Prostate gland (tissue), 2 donors: ENCODE measurements around the gene NAV2. TPM values are rescaled to one million over a fixed set of nuclear protein-coding genes. Genes with fewer than 3 reads are reported as not detected.

Experiments used
- DNase-seq: peaks from one replicate; pipeline ENCODE4 v3.0.0-alpha.2; 2019; ENCODE audit warnings: low spot score
- H3K27ac ChIP-seq, 2 donors: fragments of 200-600 bp; sonication (generic); 2 replicates each; pipeline ENCODE4 v1.5.1; 2017 to 2019
- H3K27me3 ChIP-seq: fragments of 200-600 bp; sonication (generic); replicated peaks from 2 replicates; pipeline ENCODE4 v1.5.1; 2019; ENCODE audit not compliant: insufficient read depth
- H3K36me3 ChIP-seq, 2 donors: fragments of 200-600 bp; sonication (generic); 1 replicate in 1 of 2; 2 replicates in 1 of 2; pipeline versions ENCODE4 v1.5.1 to v1.8.1; 2017 to 2019
- H3K4me1 ChIP-seq: fragments of 200-600 bp; sonication (generic); replicated peaks from 2 replicates; pipeline ENCODE4 v1.5.1; 2019
- H3K4me3 ChIP-seq, 2 donors: fragments of 200-600 bp; sonication (generic); 2 replicates each; pipeline ENCODE4 v1.5.1; 2017 to 2019
- H3K9me3 ChIP-seq: fragments of 200-600 bp; sonication (generic); 2 replicates; pipeline ENCODE4 v1.5.1; 2017
- CTCF ChIP-seq, 4 experiments: fragments of 200-600 bp in 2 of 4; fragments of 450-650 bp in 2 of 4; sonication (generic) in 2 of 4; IDR thresholded peaks; 1 replicate in 3 of 4; 2 replicates in 1 of 4; pipeline ENCODE4 v1.5.1; 2016 to 2019; ENCODE audit warnings: antibody characterized with exemption in 4 of 4, mild to moderate bottlenecking in 2 of 4, moderate library complexity in 2 of 4
- POLR2A ChIP-seq: fragments of 450-650 bp; IDR thresholded peaks from one replicate; pipeline ENCODE4 v1.6.1; 2016; ENCODE audit warnings: antibody characterized with exemption, mild to moderate bottlenecking
- POLR2AphosphoS5 ChIP-seq: sonication (generic); formaldehyde crosslinking; IDR thresholded peaks from one replicate; pipeline ENCODE4 v1.6.1; 2017; ENCODE audit warnings: antibody characterized with exemption
- WGBS: methylation state at CpG from one replicate; pipeline ENCODE4 v1.1.5; 2018; 5-methylcytosine and 5-hydroxymethylcytosine counted together
- intact Hi-C: fragments of 100-400 bp; cut with DNase I; formaldehyde crosslinking; loops from one replicate; pipeline ENCODE4 v1.14.2; 2022
- total RNA-seq, 2 donors: library from RNA; depleted of rRNA; stranded (reverse); fragments of >200 nt; gene quantifications; one replicate each; pipeline ENCODE4 v1.1.0, GENCODE V29; 2016

NAV2 gene
- total RNA-seq, 2 donors from 2014 or later = 17.1 to 26.6 TPM

DNA sequence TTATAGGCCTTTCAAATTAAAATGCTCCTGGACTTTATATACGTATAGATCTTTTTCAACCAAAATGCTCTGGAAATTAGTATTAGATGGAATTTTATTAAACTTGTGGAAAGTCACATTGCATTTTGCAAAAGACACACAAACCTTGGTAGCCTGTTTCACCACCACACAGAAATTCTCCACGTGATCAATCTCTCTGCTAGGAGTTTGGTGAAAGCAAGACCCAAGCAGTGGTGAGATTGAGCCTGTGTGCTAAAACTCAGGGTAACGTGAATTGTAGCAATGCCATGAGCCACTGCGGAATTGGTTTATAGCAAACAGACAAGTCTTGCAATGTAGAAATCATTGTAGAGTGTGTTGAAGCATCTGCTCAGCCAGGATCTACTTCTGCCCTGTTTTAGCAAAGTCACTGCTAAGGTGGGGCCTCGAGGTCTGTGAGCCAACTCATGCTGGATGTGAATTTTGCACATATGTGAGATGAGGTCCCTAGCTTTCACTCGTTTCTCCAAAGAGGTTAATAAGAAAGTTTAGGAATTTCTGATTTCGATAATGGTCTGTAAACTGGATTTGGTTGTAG, 262.9 kb downstream of the NAV2 start:
- Histone ChIP-seq H3K9me3 (no peaks in the 10 kb centered on the region), H3K4me1 (no peaks in the 10 kb centered on the region), H3K36me3 (no peaks in the 10 kb centered on the region), H3K4me3 (no peak overlapping the region), H3K27me3 (peaks cover 2% of the 10 kb centered on the region), H3K27ac (no peak overlapping the region)
- no peak for DNase-seq
- no peak for TF ChIP-seq POLR2A
- 85% methylated on average over 7 of the region's 7 CpGs for WGBS
- intact Hi-C loops = no loop called here

DNA sequence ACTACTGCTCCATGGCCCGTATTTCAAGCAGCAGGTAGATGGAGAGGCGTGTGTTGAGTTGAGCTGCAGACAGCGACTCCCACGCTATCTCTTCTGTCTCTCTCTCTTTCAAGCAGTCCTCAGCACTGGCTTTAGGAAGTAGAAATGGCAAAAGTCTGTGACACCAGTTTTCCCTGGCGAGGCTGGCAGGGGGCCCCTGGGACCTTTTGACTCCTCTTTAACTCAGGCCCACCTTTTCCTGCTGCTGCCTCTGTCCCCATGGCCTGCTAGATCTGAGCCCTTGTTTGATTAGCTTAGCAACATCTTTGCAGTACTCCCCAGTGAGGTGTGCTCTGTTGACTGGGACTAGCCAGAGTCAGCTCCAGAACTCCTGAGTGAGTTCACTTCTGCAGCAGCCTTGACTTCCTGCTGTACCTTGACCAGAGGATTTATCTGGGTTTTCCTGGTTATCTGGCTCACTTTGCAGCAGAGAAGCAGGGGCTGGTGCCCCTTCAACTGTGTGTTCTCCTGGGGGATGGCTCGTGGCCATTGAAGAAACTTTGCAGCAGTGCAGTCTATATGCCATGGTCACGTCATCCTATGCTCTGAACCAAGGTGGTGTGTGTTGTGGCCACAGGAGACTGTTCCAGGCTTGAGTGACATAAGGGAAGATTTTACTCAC, 263.8 kb downstream of the NAV2 start:
- Histone ChIP-seq H3K27ac (no peak overlapping the region), H3K9me3 (no peaks in the 10 kb centered on the region), H3K36me3 (no peaks in the 10 kb centered on the region), H3K4me1 (no peaks in the 10 kb centered on the region), H3K4me3 (no peak overlapping the region), H3K27me3 (peaks cover 2% of the 10 kb centered on the region)
- no peak for TF ChIP-seq CTCF (IDR thresholded peaks at IDR 0.05)
- TF ChIP-seq POLR2AphosphoS5 = no peak
- TF ChIP-seq POLR2A = no peak
- intact Hi-C loops = no loop called here
- DNase-seq = no peak
- 87% methylated on average over 7 of the region's 7 CpGs for WGBS

- Histone ChIP-seq H3K9me3 (no peaks in the 10 kb centered on the region), H3K4me1 (no peaks in the 10 kb centered on the region), H3K27ac (no peak overlapping the region), H3K4me3 (no peak overlapping the region), H3K36me3 (no peaks in the 10 kb centered on the region), H3K27me3 (peaks cover 2% of the 10 kb centered on the region)
- no peak for DNase-seq
- TF ChIP-seq POLR2AphosphoS5 = no peak
- no peak for TF ChIP-seq POLR2A
- TF ChIP-seq CTCF (IDR thresholded peaks at IDR 0.05) = no peak
- WGBS = 93% methylated on average over 9 of the region's 9 CpGs
- intact Hi-C loops = no loop called here
Observed at GRCh38 chr11:19977941-19978340, 265.3 kb downstream of the NAV2 start.

- no peaks in the 10 kb centered on the region for H3K9me3 ChIP-seq
- DNase-seq = peak; percentile 46
- WGBS = 58% methylated on average over 8 of the region's 8 CpGs
- H3K27ac ChIP-seq = no peak overlapping the region
- no peak overlapping the region for H3K4me3 ChIP-seq
- no peaks in the 10 kb centered on the region for H3K36me3 ChIP-seq
- intact Hi-C loops = no loop called here
- no peaks in the 10 kb centered on the region for H3K4me1 ChIP-seq
- peak; percentile 56 for TF ChIP-seq POLR2AphosphoS5
- TF ChIP-seq POLR2A = no peak
- H3K27me3 ChIP-seq = peaks cover 2% of the 10 kb centered on the region
Observed at GRCh38 chr11:19978668-19979518, 266.3 kb downstream of the NAV2 start.

- H3K36me3 ChIP-seq = no peaks in the 10 kb centered on the region
- H3K4me3 ChIP-seq = no peak overlapping the region
- peaks cover 2% of the 10 kb centered on the region for H3K27me3 ChIP-seq
- DNase-seq = no peak
- no peaks in the 10 kb centered on the region for H3K9me3 ChIP-seq
- 97% methylated on average over 5 of the region's 5 CpGs for WGBS
- H3K4me1 ChIP-seq = no peaks in the 10 kb centered on the region
- no peak overlapping the region for H3K27ac ChIP-seq
- no peak for TF ChIP-seq POLR2AphosphoS5
- TF ChIP-seq CTCF (IDR thresholded peaks at IDR 0.05) = no peak
- no peak for TF ChIP-seq POLR2A
- intact Hi-C loops = no loop called here
Observed at GRCh38 chr11:19979519-19979845, 266.8 kb downstream of the NAV2 start.
